ENCODE results near the gene SLC25A10. TPM values are rescaled to one million over a fixed set of nuclear protein-coding genes. Genes with fewer than 3 reads are reported as not detected.
A peak's percentile ranks its signal among the peaks of the same experiment; 100 is the strongest.

SLC25A10 gene
- total and polyA plus RNA-seq, 2 of the 8 experiments (the other 6 are each of a cell fraction or from before 2014, with no cell fraction given), result 22.2 to 43.0 TPM

GRCh38 chr17:81713004-81713555, 996 bp downstream of the SLC25A10 start:
- Histone ChIP-seq H3K9ac (replicated peaks in 1 of 4; ENCODE audit: extremely low read depth in 1 of 4, low read depth in 3 of 4, low read length in 3 of 4) (no peak overlapping the region; a peak in 1 of 7 replicates), H4K20me1 (replicated peaks in 1 of 2; ENCODE audit: control insufficient read depth in 1 of 2, insufficient read depth in 2 of 2, low read length in 2 of 2) (peaks cover 3 to 14% of the 10 kb centered on the region in 2 experiments), H3K4me3 (ENCODE audit: extremely low read depth in 1 of 4, insufficient read depth in 2 of 4, low read depth in 3 of 4, low read length in 4 of 4) (peak overlapping the region; percentile 44 to 86 (median 59)), H2BK120ac (replicated peaks; ENCODE audit: low read depth, low read length) (no peak overlapping the region), H3K79me2 (ENCODE audit: control insufficient read depth in 1 of 2, insufficient read depth in 2 of 2, low read length in 2 of 2) (peaks cover 0 to 7% of the 10 kb centered on the region in 2 experiments; a peak in 1 of 4 replicates), H3K56ac (replicated peaks; ENCODE audit: insufficient read length, low read depth, low read length) (no peak overlapping the region), H4K91ac (replicated peaks; ENCODE audit: insufficient read length, low read length) (no peak overlapping the region), H2AK5ac (ENCODE audit: low read depth, low read length) (peak overlapping the region; percentile 82; the same call in 1 of the 2 replicates), H2BK20ac (ENCODE audit: low read length) (no peak overlapping the region), H3K23me2 (ENCODE audit: low read depth, low read length) (peaks cover 20% of the 10 kb centered on the region), H2AFZ (ENCODE audit: low read length) (no peak overlapping the region), H2BK12ac (ENCODE audit: low read depth, low read length) (no peak overlapping the region), H3K27ac (ENCODE audit: low read depth, low read length) (no peak overlapping the region), H3K27me3 (replicated peaks in 1 of 4; ENCODE audit: control insufficient read depth in 3 of 4, extremely low read depth in 1 of 4, insufficient read depth in 3 of 4, low read length in 3 of 4) (no peaks in the 10 kb centered on the region; a peak in 2 of 7 replicates), H3K4ac (replicated peaks; ENCODE audit: insufficient read length, low read depth, low read length) (peak overlapping the region; percentile 69), H3K79me1 (ENCODE audit: low read depth, low read length) (peaks cover 10% of the 10 kb centered on the region), H3K23ac (ENCODE audit: insufficient read length) (no peak overlapping the region), H3K36me3 (ENCODE audit: control insufficient read depth in 2 of 4, insufficient read depth in 4 of 4, low read length in 3 of 4) (peaks cover 0 to 9% (median 0%) of the 10 kb centered on the region in 4 experiments; a peak in 4 of 8 replicates), H2BK5ac (ENCODE audit: low read depth, low read length) (no peak overlapping the region; the same call in 1 of the 2 replicates), H3K4me1 (replicated peaks in 1 of 4; ENCODE audit: control insufficient read depth in 3 of 4, insufficient read depth in 4 of 4, low read length in 3 of 4) (peaks cover 0 to 24% (median 18%) of the 10 kb centered on the region in 4 experiments; a peak in 5 of 7 replicates), H3K4me2 (ENCODE audit: insufficient read depth in 1 of 2, low read depth in 2 of 2, low read length in 2 of 2) (peak overlapping the region; percentile 77 to 87), H3K14ac (ENCODE audit: insufficient read length) (no peak overlapping the region), H4K8ac (ENCODE audit: extremely low read depth, insufficient read depth, low read length) (no peak overlapping the region; the same call in 1 of the 2 replicates), H2BK15ac (ENCODE audit: low read length) (no peak overlapping the region), H3K18ac (ENCODE audit: extremely low read depth, low read length) (no peak overlapping the region), H3K9me3 (ENCODE audit: insufficient read depth in 2 of 2, low read depth in 1 of 2, low read length in 1 of 2) (no peaks in the 10 kb centered on the region), H4K5ac (ENCODE audit: insufficient read length, low read depth, low read length) (no peak overlapping the region)
- TF ChIP-seq CHD1 (IDR thresholded peaks at IDR 0.05; ENCODE audit: low read depth, low read length), result no peak
- TF ChIP-seq NRF1 (IDR thresholded peaks at IDR 0.05; ENCODE audit: low read depth, low read length), result no peak
- no peak for TF ChIP-seq RXRA (IDR thresholded peaks at IDR 0.05; ENCODE audit: insufficient read depth, low read depth, low read length)
- ChIA-PET CTCF (ENCODE audit: partially characterized antibody) (interaction anchor here (0.6 to 1.1 kb wide), 2 partner anchors 28 to 106 kb away, joined by 3 to 4 read pairs; no protein-coding TSS in a partner anchor), POLR2A (ENCODE audit: partially characterized antibody) (interaction anchor here (0.8 to 25.9 kb wide), 6 partner anchors 5 to 230 kb away, joined by 3 to 436 read pairs (median 176); partner anchors contain the start of genes ARL16, HGS, MRPL12 and SLC25A10)
- no peak for DNase-seq (ENCODE audit: low read depth in 1 of 2, low spot score in 2 of 2)
- FAIRE-seq, result no peak
- WGBS, 2 experiments (ENCODE audit: extremely low coverage in 1 of 2, insufficient coverage in 1 of 2, insufficient read length in 1 of 2, insufficient replicate concordance in 2 of 2, low coverage in 1 of 2, low lambda C conversion rate in 2 of 2, missing lambda C conversion rate in 1 of 2), result 63% methylated on average over 16 of the region's 18 CpGs; no CpG with 5 or more reads in 1 of the 2 experiments

Data from H1 (cell line).